Mucosa of descending colon (tissue), 3 donors: ENCODE measurements around the gene EEF1A2. TPM values are rescaled to one million over a fixed set of nuclear protein-coding genes. Genes with fewer than 3 reads are reported as not detected.

ENCODE experiments used
- ATAC-seq: fragments of 200-7000 bp; cut with Tn5 transposase; one replicate; pipeline ENCODE4 v1.9.1; 2020; ENCODE audit warnings: mild to moderate bottlenecking, moderate library complexity
- DNase-seq, 3 donors: peaks; one replicate each; pipeline ENCODE4 v3.0.0-alpha.2; 2020
- H3K36me3 ChIP-seq: fragments of 200-600 bp; one replicate; pipeline ENCODE4 v1.8.0; 2021; ENCODE audit warnings: low read depth, mild to moderate bottlenecking
- H3K4me1 ChIP-seq: fragments of 200-600 bp; one replicate; pipeline ENCODE4 v1.8.0; 2021; ENCODE audit warnings: low read depth, mild to moderate bottlenecking
- H3K4me3 ChIP-seq: fragments of 200-600 bp; one replicate; pipeline ENCODE4 v1.8.0; 2021; ENCODE audit warnings: mild to moderate bottlenecking
- H3K9me3 ChIP-seq: fragments of 200-600 bp; one replicate; pipeline ENCODE4 v1.8.0; 2021; ENCODE audit warnings: mild to moderate bottlenecking
- CTCF ChIP-seq: fragments of 200-600 bp; IDR thresholded peaks from one replicate; pipeline ENCODE4 v1.8.0; 2022; ENCODE audit warnings: antibody characterized with exemption, mild to moderate bottlenecking
- intact Hi-C, 2 donors: fragments of 100-400 bp; cut with DNase I in 1 of 2; cut with micrococcal nuclease in 1 of 2; formaldehyde crosslinking; loops; one replicate each; pipeline versions ENCODE4 v1.11.0 to v1.11.1; 2022; cut with DNase I, micrococcal nuclease
- total RNA-seq, 3 donors: library from RNA; stranded (reverse); fragmentation: NEBNext Ultra II Directional in 2 of 3; extraction: Animal tissue kit (Norgen Biotek cat#: 25700) in 2 of 3; gene quantifications; one replicate each; pipeline versions ENCODE4 v1.2.1 to v1.2.4, GENCODE V29; 2021 to 2023
- donor health status: DM: no; HTN: no; CAD: no; lungs with moderate emphysema.
- donor health status: DM: no; HTN: no; CAD: no.
- donor health status: DM: no; HTN: yes; CAD: no.

Gene EEF1A2
- total RNA-seq, 3 donors from 2014 or later: 1.3 to 15.0 (median 2.7) TPM

- TF ChIP-seq CTCF: no peak
- H3K4me3 ChIP-seq: no peak overlapping the region
- no peaks in the 10 kb centered on the region for H3K36me3 ChIP-seq
- no peak for ATAC-seq
- H3K4me1 ChIP-seq: peaks cover 15% of the 10 kb centered on the region
- intact Hi-C loops: no loop called here
- no peaks in the 10 kb centered on the region for H3K9me3 ChIP-seq
- no peak for DNase-seq
Observed at GRCh38 chr20:63495167-63495720, 3.6 kb downstream of the EEF1A2 start.

- intact Hi-C loops: no loop called here
- TF ChIP-seq CTCF: no peak
- H3K4me3 ChIP-seq: no peak overlapping the region
- no peak for ATAC-seq
- no peak for DNase-seq
- peaks cover 14% of the 10 kb centered on the region for H3K4me1 ChIP-seq
- H3K36me3 ChIP-seq: no peaks in the 10 kb centered on the region
- H3K9me3 ChIP-seq: no peaks in the 10 kb centered on the region
Observed at GRCh38 chr20:63494420-63495166, 4.3 kb downstream of the EEF1A2 start.

- ATAC-seq (no peak), DNase-seq (no peak)
- intact Hi-C loops: no loop called here
- no peaks in the 10 kb centered on the region for H3K36me3 ChIP-seq
- no peaks in the 10 kb centered on the region for H3K9me3 ChIP-seq
- peaks cover 9% of the 10 kb centered on the region for H3K4me1 ChIP-seq
- TF ChIP-seq CTCF: no peak
- H3K4me3 ChIP-seq: no peak overlapping the region
Observed at GRCh38 chr20:63494084-63494419, 4.8 kb downstream of the EEF1A2 start.

- intact Hi-C loops: no loop called here
- TF ChIP-seq CTCF: no peak
- no peaks in the 10 kb centered on the region for H3K36me3 ChIP-seq
- DNase-seq (no peak), ATAC-seq (no peak)
- no peaks in the 10 kb centered on the region for H3K9me3 ChIP-seq
- no peak overlapping the region for H3K4me3 ChIP-seq
- peaks cover 9% of the 10 kb centered on the region for H3K4me1 ChIP-seq
Observed at GRCh38 chr20:63493563-63494020, 5.3 kb downstream of the EEF1A2 start.

GRCh38 chr20:63492982-63493381, 5.9 kb downstream of the EEF1A2 start:
- intact Hi-C loops: no loop called here

More at GRCh38 chr20:63492982-63493381, 5.9 kb downstream of the EEF1A2 start:
- no peaks in the 10 kb centered on the region for H3K36me3 ChIP-seq
- TF ChIP-seq CTCF: no peak
- no peaks in the 10 kb centered on the region for H3K9me3 ChIP-seq
- DNase-seq: no peak
- H3K4me1 ChIP-seq: peaks cover 5% of the 10 kb centered on the region
- H3K4me3 ChIP-seq: no peak overlapping the region
- ATAC-seq: no peak
